ENCODE results near the gene ASPHD2. TPM values are rescaled to one million over a fixed set of nuclear protein-coding genes. Genes with fewer than 3 reads are reported as not detected.

The ASPHD2 gene
- total RNA-seq, 1 experiment from 2014 or later = 0.40 TPM

GRCh38 chr22:26439559-26439958, 10.5 kb downstream of the ASPHD2 start:
- intact Hi-C loops (cut with micrococcal nuclease; ENCODE audit: unreplicated experiment) = no loop called here
- CTCF ChIA-PET = no interaction called here

GRCh38 chr22:26442086-26442756, 13.2 kb downstream of the ASPHD2 start:
- peaks cover 4% of the 10 kb centered on the region for H3K4me1 Mint-ChIP-seq (ENCODE audit: low read depth, unreplicated experiment)
- TF ChIP-seq CTCF (IDR thresholded peaks at IDR 0.05; ENCODE audit: unreplicated experiment) = no peak
- H3K36me3 Mint-ChIP-seq (ENCODE audit: insufficient read depth, unreplicated experiment) = no peaks in the 10 kb centered on the region
- DNase-seq = no peak
- no peaks in the 10 kb centered on the region for H3K27me3 Mint-ChIP-seq (ENCODE audit: unreplicated experiment)
- intact Hi-C loops (cut with micrococcal nuclease; ENCODE audit: unreplicated experiment) = no loop called here
- CTCF ChIA-PET = interaction anchor here (0.6 to 1.3 kb wide), 4 partner anchors 11 to 603 kb away, joined by 3 to 5 read pairs (median 4); no protein-coding TSS in a partner anchor
- H3K4me3 Mint-ChIP-seq (ENCODE audit: low read depth, unreplicated experiment) = no peak overlapping the region
- no peak overlapping the region for H3K27ac Mint-ChIP-seq (ENCODE audit: unreplicated experiment)
- no peaks in the 10 kb centered on the region for H3K9me3 Mint-ChIP-seq (ENCODE audit: low read depth, unreplicated experiment)
- BruUV-seq (replicated peaks) = no TSS peak

More at GRCh38 chr22:26439559-26439958, 10.5 kb downstream of the ASPHD2 start:
- Mint-ChIP-seq H3K4me3 (ENCODE audit: low read depth, unreplicated experiment) (no peak overlapping the region), H3K4me1 (ENCODE audit: low read depth, unreplicated experiment) (peaks cover 15% of the 10 kb centered on the region), H3K9me3 (ENCODE audit: low read depth, unreplicated experiment) (no peaks in the 10 kb centered on the region), H3K36me3 (ENCODE audit: insufficient read depth, unreplicated experiment) (no peaks in the 10 kb centered on the region), H3K27me3 (ENCODE audit: unreplicated experiment) (no peaks in the 10 kb centered on the region), H3K27ac (ENCODE audit: unreplicated experiment) (no peak overlapping the region)
- DNase-seq = no peak
- BruUV-seq (replicated peaks) = no TSS peak
- TF ChIP-seq CTCF (IDR thresholded peaks at IDR 0.05; ENCODE audit: unreplicated experiment) = no peak

- Mint-ChIP-seq H3K9me3 (ENCODE audit: low read depth, unreplicated experiment) (no peaks in the 10 kb centered on the region), H3K4me3 (ENCODE audit: low read depth, unreplicated experiment) (no peak overlapping the region), H3K36me3 (ENCODE audit: insufficient read depth, unreplicated experiment) (no peaks in the 10 kb centered on the region), H3K4me1 (ENCODE audit: low read depth, unreplicated experiment) (no peaks in the 10 kb centered on the region), H3K27me3 (ENCODE audit: unreplicated experiment) (no peaks in the 10 kb centered on the region), H3K27ac (ENCODE audit: unreplicated experiment) (no peak overlapping the region)
- CTCF ChIA-PET = no interaction called here
- DNase-seq = no peak
- no peak for TF ChIP-seq CTCF (IDR thresholded peaks at IDR 0.05; ENCODE audit: unreplicated experiment)
- BruUV-seq (replicated peaks) = no TSS peak
- intact Hi-C loops (cut with micrococcal nuclease; ENCODE audit: unreplicated experiment) = no loop called here
Measured at GRCh38 chr22:26443901-26444690, 15.0 kb downstream of the ASPHD2 start.

GRCh38 chr22:26444777-26445176, 15.7 kb downstream of the ASPHD2 start:
- CTCF ChIA-PET = no interaction called here
- H3K9me3 Mint-ChIP-seq (ENCODE audit: low read depth, unreplicated experiment) = no peaks in the 10 kb centered on the region
- no TSS peak for BruUV-seq (replicated peaks)
- H3K27me3 Mint-ChIP-seq (ENCODE audit: unreplicated experiment) = no peaks in the 10 kb centered on the region
- H3K4me1 Mint-ChIP-seq (ENCODE audit: low read depth, unreplicated experiment) = no peaks in the 10 kb centered on the region
- TF ChIP-seq CTCF (IDR thresholded peaks at IDR 0.05; ENCODE audit: unreplicated experiment) = no peak
- intact Hi-C loops (cut with micrococcal nuclease; ENCODE audit: unreplicated experiment) = no loop called here
- no peak for DNase-seq
- no peaks in the 10 kb centered on the region for H3K36me3 Mint-ChIP-seq (ENCODE audit: insufficient read depth, unreplicated experiment)
- H3K4me3 Mint-ChIP-seq (ENCODE audit: low read depth, unreplicated experiment) = no peak overlapping the region
- H3K27ac Mint-ChIP-seq (ENCODE audit: unreplicated experiment) = no peak overlapping the region
